ENCODE results near the gene KRT36.

The KRT36 gene

GRCh38 chr17:41521574-41522261 is 32.0 kb upstream of the KRT36 start:
- no peak for DNase-seq

- DNase-seq: no peak
Observed at GRCh38 chr17:41520821-41521521, 31.3 kb upstream of the KRT36 start.

- DNase-seq: no peak
Observed at GRCh38 chr17:41519501-41520224, 30.0 kb upstream of the KRT36 start.

- DNase-seq: no peak
Observed at GRCh38 chr17:41518789-41519449, 29.2 kb upstream of the KRT36 start, which contains the start of gene KRT15. TSS of gene KRT15 (minus strand) at chr17:41518890. CDS start at chr17:41518827, 63 bp downstream.

DNA sequence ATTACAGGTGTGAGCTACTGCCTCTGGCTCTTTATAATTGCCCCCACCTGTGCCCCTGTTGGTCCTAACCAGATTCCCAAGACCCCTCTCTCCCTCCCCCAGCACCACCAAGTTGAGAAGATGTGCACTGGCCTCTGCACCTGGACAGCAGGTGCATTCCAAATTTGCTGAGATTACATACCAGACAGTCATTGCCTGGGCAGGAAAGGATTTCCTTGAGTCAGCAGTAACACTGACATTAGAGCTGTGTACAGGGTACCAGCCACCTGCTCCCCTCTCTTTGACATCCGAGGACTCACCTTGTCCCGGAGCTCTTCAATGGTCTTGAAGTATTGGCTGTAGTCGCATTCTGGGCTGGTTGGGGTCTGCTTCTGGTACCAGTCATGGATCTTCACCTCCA is 28.3 kb upstream of the KRT36 start:
- no peak for DNase-seq

GRCh38 chr17:41516830-41517283 is 27.1 kb upstream of the KRT36 start:
- DNase-seq: no peak

DNA sequence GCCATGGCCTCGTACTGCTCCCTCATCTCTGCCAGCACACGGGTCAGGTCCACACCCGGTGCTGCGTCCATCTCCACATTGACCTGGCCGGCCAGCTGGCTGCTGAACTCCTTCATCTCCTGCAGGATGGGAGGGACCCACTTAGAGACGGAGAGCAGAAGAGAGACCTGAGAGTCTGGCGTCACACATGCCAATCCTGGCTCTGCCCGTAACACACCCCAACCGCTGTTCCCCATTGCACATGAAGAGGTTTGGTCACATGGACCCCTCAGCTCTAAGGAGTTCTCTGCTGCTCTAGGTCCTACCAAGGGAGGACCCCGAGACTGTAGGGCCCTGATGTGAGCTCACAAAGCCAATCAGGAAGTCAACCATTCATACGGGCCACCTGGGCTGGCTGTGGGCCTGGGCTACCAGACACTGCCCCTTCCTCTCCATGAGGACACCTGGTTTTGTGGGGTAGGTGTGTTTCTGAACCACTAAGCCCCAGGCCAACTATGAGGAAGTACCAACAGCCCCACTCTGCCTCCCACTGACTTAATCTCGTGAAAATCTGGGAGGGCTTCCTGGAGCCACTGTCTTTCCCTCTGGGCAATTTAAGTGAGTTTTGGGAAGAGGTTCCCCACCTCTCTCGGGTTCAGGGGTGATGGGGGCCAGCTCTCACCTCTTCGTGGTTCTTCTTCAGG is 26.6 kb upstream of the KRT36 start:
- no peak for DNase-seq

GRCh38 chr17:41513168-41513547 is 23.4 kb upstream of the KRT36 start:
- no peak for DNase-seq

- no peak for DNase-seq
Observed at GRCh38 chr17:41512546-41513167, 22.9 kb upstream of the KRT36 start.

GRCh38 chr17:41511716-41512115 is 22.0 kb upstream of the KRT36 start:
- DNase-seq: no peak

DNA sequence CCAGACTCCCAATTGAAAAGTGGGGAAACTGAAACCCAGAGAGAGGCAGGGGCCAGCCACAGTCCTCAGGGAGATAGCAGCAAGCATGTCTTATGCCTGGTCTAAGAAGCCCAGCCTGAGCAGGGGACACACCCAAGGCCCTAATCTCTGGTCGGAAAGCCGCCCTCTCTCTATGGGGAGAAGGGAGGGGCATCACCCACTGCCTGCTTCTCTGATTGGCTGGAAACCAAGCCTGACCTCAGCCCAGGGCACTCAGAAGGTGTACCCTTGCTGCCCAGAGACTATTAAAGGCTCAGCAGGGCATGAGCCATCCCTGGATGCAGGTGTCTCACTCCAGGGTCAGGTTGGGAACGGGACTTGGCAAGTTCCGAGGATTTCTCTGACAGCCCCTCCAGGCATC is 21.4 kb upstream of the KRT36 start:
- no peak for DNase-seq

DNA sequence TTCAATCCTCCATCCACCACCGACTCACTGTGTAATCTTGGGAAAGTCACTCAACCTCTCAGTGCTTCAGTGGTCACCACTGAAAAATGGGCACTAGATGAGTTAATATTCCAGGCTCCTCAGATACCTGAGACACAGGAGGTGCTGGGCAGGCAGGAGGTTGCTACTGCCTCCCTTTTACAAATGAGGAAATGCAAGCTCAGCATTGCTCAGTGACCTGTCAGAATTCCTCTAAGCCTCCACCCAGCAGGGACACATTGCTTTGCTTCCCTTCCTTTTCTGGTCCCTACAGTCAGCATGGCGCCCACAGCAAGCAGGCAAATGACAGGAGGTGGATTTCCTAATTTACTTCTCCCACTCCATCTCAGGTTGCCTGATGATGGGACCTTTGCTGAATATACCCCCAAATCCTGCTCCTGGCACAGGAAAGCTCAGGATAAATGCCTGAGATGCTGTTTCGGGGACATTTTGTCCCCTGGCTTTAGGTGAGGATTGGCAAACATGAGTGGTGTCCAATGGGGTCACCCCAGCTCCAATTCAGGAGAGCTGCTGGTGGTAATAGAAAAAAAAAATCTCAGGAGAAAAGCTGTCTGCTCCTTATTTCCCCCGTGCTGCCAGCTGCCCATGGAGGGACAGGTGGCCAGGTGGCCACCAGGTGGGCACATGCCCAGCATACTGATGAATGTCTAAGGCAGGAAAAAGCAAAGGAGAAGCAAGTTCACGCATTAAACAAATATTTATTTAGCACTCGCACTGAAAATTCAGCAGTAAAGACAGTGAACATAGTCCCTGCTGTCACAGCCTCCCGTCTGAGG is 20.7 kb upstream of the KRT36 start:
- no peak for DNase-seq

DNA sequence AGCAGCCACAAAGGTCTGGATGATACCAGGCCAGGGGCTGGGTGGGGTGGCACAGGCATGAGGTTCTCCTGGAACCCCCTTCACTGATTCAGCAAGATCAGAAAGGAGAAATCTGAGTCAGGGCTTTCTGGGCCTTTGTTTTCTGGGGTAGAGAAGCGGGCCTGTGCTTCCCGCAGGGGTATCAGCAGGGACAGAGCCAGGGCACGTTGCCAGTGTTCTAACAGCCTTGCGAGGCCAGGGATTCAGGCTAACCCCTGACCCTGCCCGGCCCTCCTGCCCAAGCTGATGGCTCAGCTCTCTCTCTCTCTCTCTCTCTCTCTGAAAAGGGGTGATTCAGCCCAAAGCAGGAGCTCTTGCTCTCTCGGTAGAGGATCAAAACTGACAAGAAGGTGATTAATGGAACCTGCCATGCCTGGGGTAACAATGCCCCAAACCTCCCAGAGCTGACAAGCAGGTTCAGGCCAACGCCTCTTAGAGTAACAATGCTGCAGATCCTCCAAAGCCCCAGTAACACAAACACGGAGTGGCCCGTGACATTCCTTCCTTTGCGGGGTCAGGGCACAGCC is 17.7 kb upstream of the KRT36 start:
- no peak for DNase-seq

DNA sequence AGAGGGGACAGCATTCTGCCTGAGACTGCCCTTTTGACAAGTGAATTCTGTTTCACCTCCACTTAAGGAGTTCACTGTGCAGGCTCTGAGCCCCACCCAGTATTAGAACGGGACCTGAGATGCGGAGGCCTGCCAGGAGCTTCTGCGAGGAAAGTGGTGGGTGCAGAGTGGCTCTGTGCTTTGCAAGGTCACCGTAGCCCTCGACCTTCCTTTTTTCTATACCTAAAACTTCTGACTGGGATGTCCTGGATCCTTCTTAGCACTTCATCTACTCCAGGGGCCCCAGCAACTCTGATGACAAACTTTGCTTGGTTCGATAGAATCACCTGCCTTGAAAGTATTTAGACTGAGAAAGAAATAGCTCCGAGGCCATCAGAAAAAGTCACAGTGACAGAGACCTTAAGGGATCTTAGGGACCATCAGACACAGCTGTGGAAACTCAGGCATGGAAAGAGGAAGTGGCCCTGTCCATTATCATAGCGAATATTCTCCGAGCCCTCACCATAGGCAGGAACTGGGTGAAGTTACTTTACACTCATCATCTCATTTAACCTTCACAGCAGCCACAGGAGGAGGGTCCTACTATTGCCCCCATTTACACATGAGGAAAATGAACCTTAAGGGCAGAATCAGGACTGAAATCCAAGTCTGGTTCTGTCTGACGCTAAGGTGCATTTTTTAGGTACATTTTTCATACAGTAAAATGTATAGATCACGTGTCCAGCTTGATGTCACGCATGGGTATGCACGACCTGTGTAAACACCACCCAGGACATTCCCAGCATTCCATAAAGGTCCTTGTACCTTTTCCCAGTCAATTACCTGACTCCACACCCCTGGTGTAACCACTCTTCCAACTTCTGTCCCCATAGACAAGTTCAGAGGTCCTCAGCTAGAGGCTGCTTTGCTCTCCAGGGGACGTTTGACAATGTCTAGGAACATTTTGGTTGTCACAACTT is 16.4 kb upstream of the KRT36 start:
- no peak for DNase-seq

DNA sequence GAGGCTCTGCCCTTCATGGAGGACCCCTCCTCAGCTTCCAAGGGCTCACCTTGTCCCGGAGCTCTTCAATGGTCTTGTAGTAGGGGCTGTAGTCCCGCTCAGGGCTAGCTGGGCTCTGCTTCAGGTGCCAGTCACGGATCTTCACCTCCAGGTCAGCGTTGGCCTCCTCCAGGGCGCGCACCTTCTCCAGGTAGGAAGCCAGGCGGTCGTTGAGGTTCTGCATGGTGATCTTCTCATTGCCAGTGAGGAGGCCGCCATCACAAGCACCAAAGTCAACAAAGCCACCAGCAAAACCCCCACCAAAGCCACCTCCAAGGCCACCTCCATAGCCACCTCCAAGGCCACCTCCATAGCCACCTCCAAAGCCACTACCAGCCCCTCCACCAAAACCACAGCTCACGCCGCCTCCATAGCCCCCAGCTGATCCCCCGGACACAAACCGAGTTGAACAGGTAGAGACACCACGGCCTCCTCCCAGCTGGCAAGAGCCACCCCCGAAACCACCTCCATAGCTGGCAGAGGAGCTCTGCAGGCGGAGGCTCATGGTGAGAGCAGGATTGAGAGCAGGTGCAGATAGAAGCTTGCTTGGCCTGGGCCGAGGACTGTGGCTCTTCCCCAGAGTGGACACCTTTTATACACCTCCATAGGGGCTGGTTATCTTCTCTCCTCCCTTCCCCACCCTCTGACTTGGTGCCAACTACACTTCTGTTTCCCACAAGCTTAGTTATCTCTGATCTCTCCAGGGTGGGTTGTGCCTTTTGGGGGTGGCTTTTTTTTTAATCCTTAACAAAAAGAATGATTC is 15.5 kb upstream of the KRT36 start, which contains the start of gene KRT13:
TSS of gene KRT13 (minus strand) at position 606 of the 802 bp plus-strand sequence. CDS start at position 544, 62 bp downstream.
- no peak for DNase-seq

DNA sequence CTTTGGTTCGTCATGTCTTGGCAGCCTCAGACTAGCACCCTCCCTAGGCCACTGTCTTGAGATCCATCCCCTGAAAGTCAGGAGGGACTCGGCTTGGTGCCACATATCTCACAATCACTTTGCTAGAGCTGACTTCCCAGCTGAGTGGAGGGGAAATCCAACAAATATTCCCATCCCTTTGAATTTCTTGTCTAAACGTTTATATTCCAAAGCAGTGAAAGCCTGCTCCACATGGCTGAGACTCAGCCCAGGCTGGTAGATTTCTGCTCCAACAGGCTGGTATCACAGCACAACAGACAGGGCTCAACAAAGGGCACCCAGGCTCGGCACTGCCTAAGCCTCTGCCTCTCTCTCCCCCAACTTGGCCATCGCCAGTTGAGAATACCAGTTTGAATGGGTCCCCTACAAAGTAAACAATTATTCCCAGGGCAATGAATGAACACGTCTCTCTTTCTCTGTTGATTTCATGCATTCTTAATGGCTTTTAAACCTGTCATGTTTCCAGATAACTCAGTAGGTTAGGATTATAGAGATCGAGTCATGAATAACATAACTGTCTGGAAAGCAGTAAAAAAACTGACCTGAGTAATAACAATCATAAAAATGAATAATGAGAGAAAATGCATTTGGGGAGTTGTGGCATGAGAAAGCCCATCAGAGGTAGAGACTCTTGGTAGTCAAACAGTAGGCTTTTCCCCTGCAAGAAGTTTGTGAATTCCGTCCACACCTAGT is 14.7 kb upstream of the KRT36 start:
- no peak for DNase-seq

- no peak for DNase-seq
Observed at GRCh38 chr17:41503202-41503601, 13.5 kb upstream of the KRT36 start.
